DMS 273 (cell line): ENCODE results near the gene DHRS2.
"Not testable (repeated sequence)": the region's sequence is repeated elsewhere in the genome, so short reads cannot be mapped to it uniquely, and the experiment has no call there.

Experiments
- DNase-seq: peaks from one replicate; lab custom pipeline; 2025; ENCODE audit not compliant: unreplicated experiment; lab: John Stamatoyannopoulos, UW

Gene DHRS2, protein sequence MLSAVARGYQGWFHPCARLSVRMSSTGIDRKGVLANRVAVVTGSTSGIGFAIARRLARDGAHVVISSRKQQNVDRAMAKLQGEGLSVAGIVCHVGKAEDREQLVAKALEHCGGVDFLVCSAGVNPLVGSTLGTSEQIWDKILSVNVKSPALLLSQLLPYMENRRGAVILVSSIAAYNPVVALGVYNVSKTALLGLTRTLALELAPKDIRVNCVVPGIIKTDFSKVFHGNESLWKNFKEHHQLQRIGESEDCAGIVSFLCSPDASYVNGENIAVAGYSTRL

DNA sequence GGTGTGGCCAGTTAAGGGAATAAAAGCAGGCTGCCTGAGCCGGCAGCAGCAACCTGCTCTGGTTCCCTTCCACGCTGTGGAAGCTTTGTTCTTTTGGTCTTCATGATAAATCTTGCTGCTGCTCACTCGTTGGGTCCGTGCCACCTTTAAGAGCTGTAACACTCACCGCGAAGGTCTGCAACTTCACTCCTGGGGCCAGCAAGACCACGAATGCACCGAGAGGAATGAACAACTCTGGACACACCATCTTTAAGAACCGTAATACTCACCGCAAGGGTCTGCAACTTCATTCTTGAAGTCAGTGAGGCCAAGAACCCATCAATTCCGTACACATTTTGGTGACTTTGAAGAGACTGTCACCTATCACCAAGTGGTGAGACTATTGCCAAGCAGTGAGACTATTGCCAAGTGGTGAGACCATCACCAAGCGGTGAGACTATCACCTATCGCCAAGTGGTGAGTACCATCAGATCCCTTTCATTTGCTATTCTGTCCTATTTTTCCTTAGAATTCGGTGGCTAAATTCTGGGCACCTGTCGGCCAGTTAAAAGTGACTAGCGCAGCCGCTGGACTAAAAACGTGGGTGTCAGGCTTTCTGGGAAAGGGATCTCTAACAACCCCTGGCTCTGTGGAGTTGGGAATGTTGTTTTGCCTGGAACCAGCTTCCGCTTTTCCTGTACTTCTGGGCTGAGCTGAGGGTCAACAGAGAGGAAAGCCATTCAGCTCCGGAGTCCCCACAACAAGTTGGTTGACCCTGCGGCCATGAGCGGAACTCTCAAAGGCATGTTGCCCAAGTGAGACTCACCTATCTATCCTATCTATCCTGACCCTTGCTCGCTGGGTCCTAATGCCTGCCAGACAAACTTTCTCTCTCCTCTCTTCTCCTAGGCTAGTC lies at the start of gene DHRS2:
Gene DHRS2 (plus strand): TSS at position 48 of the 895 bp plus-strand sequence. CDS start 2,501 bp downstream, outside the sequence.
- DNase-seq, result no peak

DNA sequence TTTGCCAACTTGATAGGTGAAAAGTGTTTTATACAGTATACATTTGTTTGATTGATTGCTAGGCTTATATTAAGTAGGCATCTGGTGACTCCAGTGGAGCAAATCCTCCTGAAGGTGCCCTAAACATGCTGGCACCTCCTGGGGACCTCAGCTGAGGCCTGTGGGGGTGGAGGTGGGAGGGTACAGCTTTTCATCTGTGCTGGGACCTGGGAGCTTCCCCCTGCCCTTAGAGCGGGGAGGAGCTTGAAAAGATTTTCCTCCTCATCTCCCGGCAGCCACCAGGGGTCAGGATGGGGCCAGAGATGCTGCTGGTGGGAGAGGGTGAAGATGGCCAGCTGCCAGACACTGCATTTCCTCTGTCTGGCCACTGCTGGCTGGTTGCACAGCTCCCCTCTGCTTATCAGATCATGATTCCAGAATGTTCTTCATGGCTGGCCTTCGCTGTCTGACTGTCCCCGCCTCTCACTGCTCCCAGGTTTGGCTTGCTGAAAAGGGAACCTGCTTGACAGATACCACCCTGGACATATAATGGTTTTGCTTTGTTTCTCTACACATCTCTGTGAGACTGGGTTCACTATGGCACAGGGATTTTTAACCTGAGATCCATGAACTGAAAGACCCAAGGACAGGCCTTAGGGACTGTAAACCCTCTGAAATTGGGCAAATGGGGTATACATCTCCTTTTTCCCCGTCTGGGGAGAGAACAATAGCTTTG lies 47.1 kb upstream of the DHRS2 start:
- DNase-seq, result peak; percentile 95

- no peak for DNase-seq
These were observed 46.6 kb upstream of the DHRS2 start for GRCh38 chr14:23589606-23590005.

GRCh38 chr14:23590198-23590597 lies 46.0 kb upstream of the DHRS2 start:
- DNase-seq, result no peak

DNA sequence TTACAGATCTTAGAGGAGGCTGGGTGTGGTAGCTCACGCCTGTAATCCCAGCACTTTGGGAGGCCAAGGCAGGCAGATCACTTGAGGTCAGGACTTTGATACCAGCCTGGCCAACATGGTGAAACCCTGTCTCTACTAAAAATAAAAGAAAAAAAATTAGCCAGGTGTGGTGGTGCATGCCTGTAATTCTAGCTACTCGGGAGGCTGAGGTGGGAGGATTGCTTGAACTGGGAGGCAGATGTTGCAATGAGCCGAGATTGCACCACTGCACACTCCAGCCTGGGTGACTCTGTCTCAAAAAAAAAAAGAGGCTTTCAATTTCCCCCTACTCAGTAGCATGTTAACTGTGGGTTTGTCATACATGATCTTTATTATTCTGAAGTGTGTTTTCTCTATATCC lies 42.0 kb upstream of the DHRS2 start:
- not testable (repeated sequence) for DNase-seq

DNA sequence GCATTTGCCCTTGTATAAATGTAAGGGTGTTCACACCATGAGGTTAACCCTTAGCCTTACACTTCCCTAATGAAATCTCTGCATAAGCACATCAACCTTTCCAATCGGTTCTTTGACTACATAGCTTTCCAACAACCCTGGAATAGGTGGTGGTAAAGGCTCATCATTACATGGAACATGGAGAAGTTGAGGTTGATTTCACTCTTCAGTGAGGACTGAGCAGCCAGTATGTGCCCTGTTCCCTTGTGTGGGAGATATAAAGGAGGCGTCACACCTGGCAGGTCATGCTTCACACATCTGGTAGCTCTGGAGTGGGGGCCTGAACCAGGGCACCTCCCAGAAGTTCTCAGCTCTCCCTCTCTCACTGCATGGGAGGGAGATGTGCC lies 35.8 kb upstream of the DHRS2 start:
- DNase-seq, result no peak

DNA sequence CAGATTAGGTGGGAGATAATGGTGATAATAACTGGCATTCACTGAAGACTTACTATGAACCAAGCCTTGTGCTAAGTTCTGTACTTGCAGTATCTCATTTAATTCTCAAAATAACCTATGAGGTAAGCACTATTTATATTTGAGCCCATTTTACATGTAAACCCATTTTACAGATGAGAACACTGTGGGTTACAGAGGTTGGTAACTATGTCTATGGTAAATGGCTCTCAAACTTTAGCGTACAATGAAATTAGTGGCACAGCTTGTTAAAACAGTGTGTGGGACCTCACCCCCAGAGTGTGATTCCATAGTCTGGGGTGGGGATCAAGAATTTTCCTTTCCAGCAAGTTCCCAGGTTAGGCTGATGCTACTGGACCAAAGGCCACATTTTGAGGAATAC lies 35.4 kb upstream of the DHRS2 start:
- DNase-seq, result no peak

GRCh38 chr14:23601424-23601823 lies 34.7 kb upstream of the DHRS2 start:
- DNase-seq, result peak; percentile 14

DNA sequence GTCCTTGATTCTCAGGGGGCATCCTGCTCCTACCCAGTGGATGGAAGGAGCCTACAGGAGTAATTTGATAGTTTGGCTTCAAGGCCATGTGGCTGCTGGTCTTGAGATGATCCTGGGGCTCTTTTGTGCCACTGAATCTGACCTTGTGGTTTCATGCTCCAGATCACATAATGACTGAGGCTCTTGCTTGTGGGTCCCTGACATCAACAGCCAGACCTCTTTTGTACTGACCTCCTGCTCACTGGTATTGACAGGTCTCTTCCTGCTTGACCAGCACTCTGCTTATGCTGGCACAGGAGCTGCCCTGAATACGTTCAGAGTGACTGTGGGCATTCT lies 34.4 kb upstream of the DHRS2 start:
- DNase-seq, result no peak

DNA sequence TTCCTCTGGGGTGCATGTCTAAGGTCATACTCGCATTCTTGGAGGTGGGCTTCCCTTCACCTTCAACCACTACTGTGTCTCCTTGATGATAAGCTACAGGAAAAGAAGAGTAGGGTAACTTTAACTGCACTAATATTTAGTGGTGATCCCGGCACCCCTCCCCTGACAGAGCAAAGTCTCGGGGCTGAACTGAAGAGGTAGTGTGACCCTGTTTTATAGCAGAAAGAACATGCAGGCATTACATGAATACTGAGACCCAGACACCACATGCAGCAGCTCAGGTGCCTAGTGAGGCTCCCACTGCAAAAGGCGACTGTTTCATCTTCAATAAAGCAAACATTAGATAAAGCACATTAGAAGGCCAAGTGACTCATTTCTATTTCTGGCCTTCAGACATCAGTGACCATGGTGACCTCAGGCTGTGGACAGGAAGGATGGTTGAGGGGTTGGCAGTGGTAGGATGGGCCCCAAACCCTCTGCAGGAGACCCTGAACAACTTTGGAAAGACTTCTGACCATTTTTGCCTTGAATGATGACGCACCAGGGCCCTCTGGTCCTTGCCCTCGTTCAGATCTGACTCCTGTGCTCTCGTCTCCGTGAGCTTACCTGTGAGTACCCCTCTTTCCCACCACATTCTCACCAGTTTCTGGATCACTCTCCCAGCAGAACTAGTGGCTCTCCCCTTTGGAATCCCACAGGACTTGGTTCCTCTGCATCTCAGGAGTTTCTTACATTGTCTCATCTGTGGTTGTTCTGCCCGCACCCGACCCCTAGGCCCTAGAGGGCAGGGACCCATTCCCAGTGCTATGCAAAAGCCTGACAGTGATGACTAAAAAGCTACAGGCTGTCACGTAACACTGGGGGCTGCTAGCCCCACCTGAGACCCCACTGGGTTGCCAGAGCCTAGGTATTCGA lies 33.7 kb upstream of the DHRS2 start:
- DNase-seq, result no peak

GRCh38 chr14:23603103-23603502 lies 33.1 kb upstream of the DHRS2 start:
- DNase-seq, result peak; percentile 69

- DNase-seq, result no peak
These were observed 32.0 kb upstream of the DHRS2 start for GRCh38 chr14:23604148-23604547.

GRCh38 chr14:23604675-23605170 lies 31.4 kb upstream of the DHRS2 start:
- DNase-seq, result no peak

GRCh38 chr14:23605931-23606585 lies 30.1 kb upstream of the DHRS2 start:
- DNase-seq, result peak; percentile 15

- peak; percentile 80 for DNase-seq
These were observed 27.7 kb upstream of the DHRS2 start for GRCh38 chr14:23608454-23608853.

DNA sequence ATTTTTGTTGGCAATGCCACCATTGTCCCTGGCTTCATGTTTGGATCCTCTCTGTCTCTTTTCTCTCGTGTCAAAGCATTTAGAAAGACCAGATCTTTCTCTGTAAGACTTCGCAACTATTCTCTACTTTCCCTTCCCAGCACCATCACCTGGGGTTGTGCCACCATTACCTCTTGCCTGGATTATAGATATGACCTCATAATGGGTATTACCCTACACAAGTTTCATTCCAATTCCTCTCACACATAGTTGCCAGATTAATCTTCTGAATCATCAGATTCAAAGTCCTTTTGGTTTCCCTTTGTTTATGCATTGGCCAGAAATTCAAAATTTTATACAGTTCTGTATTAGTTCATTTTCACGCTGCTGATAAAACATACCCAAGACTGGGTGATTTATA lies 27.2 kb upstream of the DHRS2 start:
- no peak for DNase-seq

GRCh38 chr14:23609411-23610089 lies 26.6 kb upstream of the DHRS2 start:
- DNase-seq, result not testable (repeated sequence)

DNA sequence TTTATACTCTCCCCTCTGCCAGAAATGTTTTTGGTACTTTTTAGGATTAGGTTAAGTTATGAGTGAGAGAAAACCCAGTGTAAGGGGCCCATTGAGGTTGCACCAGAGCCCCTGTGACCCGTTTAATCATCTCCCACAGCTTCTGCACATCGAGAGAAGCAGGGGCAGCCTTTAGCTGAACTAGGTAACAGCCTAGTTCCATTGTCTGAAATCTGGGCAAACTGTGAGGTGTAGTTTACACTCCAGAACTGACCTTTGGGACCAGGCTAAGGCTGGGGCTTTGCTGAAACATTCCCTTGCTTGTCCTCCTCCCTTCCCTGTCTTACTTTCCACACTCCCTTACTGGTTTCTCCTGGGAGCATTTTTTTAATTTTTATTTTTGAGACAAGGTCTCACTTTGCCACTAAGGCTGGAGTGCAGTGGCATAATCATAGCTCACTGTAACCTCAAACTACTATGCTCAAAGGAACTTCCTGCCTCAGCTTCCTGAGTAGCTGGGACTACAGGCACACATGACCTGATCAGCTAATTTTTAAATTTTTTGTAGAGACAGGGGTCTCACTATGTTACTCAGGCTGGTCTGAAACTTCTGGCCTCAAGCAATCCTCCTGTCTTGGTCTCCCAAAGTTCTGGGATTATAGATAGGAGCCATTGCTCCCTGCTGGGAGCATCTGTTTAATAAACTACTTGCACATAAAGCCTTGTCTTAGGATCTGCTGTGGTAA lies 25.9 kb upstream of the DHRS2 start:
- no peak for DNase-seq

- DNase-seq, result no peak
These were observed 25.3 kb upstream of the DHRS2 start for GRCh38 chr14:23610815-23611289.
